HG03442 (cell line): ENCODE measurements around the gene RGMA.

ENCODE experiments used
- ATAC-seq: cut with Tn5 transposase; IDR thresholded peaks from one replicate; pipeline ENCODE4 v1.9.1; 2021; ENCODE audit warnings: mild to moderate bottlenecking, moderate library complexity; ENCODE audit not compliant: unreplicated experiment

The RGMA gene

GRCh38 chr15:93102211-93102610, 13.2 kb upstream of the RGMA start:
- ATAC-seq, result no peak

- ATAC-seq, result no peak
These were observed 4.8 kb upstream of the RGMA start for GRCh38 chr15:93093765-93094164.

- ATAC-seq, result no peak
These were observed 2.5 kb upstream of the RGMA start for GRCh38 chr15:93091465-93091864.

- no peak for ATAC-seq
These were observed 805 bp upstream of the RGMA start for GRCh38 chr15:93089727-93090305.

- ATAC-seq, result peak; percentile 31
These were observed 621 bp downstream of the RGMA start for GRCh38 chr15:93088200-93088980.

- ATAC-seq, result peak; percentile 66
These were observed 1.2 kb downstream of the RGMA start for GRCh38 chr15:93087825-93088199.

- no peak for ATAC-seq
These were observed 2.2 kb downstream of the RGMA start for GRCh38 chr15:93086791-93087190.

GRCh38 chr15:93085692-93086091, 3.3 kb downstream of the RGMA start:
- ATAC-seq, result no peak

GRCh38 chr15:93082861-93083260, 6.2 kb downstream of the RGMA start:
- ATAC-seq, result no peak

GRCh38 chr15:93081399-93081798, 7.6 kb downstream of the RGMA start:
- no peak for ATAC-seq

GRCh38 chr15:93080451-93080850, 8.6 kb downstream of the RGMA start:
- ATAC-seq, result no peak

- ATAC-seq, result no peak
These were observed 12.1 kb downstream of the RGMA start for GRCh38 chr15:93076875-93077274.

- ATAC-seq, result no peak
These were observed 12.8 kb downstream of the RGMA start for GRCh38 chr15:93076217-93076616.

GRCh38 chr15:93074599-93074998, 14.4 kb downstream of the RGMA start:
- ATAC-seq, result no peak

- no peak for ATAC-seq
These were observed 15.5 kb downstream of the RGMA start for GRCh38 chr15:93073465-93073952.

- ATAC-seq, result no peak
These were observed 16.3 kb downstream of the RGMA start for GRCh38 chr15:93072411-93073394.

GRCh38 chr15:93072011-93072410, 17.0 kb downstream of the RGMA start:
- ATAC-seq, result no peak

GRCh38 chr15:93071469-93071936, 17.5 kb downstream of the RGMA start:
- ATAC-seq, result no peak

- ATAC-seq, result no peak
These were observed 18.3 kb downstream of the RGMA start for GRCh38 chr15:93070551-93071296.

GRCh38 chr15:93070132-93070531, 18.9 kb downstream of the RGMA start:
- no peak for ATAC-seq
